ENCODE data around the gene TREM1. TPM values are rescaled to one million over a fixed set of nuclear protein-coding genes. Genes with fewer than 3 reads are reported as not detected.

The TREM1 gene
- total RNA-seq, 2 donors from 2014 or later: not detected

GRCh38 chr6:41332842-41333736 lies 46.6 kb upstream of the TREM1 start:
- WGBS, 2 donors: 53 to 66% methylated on average over 3 to 4 of the region's 4 CpGs
- H3K9me3 ChIP-seq: no peaks in the 10 kb centered on the region
- H3K4me1 ChIP-seq: no peaks in the 10 kb centered on the region
- no peak overlapping the region for H3K4me3 ChIP-seq
- no peak overlapping the region for H3K27ac ChIP-seq
- DNase-seq: no peak
- intact Hi-C loops (cut with DNase I): no loop called here
- ATAC-seq: no peak
- TF ChIP-seq POLR2A (IDR thresholded peaks at IDR 0.05) (no peak), CTCF (IDR thresholded peaks at IDR 0.05) (no peak)
- H3K36me3 ChIP-seq (replicated peaks in 1 of 2; ENCODE audit: insufficient read depth in 1 of 2, low read depth in 2 of 2): no peaks in the 10 kb centered on the region
- H3K27me3 ChIP-seq: peaks cover 0 to 3% of the 10 kb centered on the region in 2 donors

- intact Hi-C loops (cut with DNase I): no loop called here
- Histone ChIP-seq H3K4me3 (no peak overlapping the region), H3K27me3 (peaks cover 0 to 8% of the 10 kb centered on the region in 2 donors), H3K27ac (no peak overlapping the region), H3K9me3 (no peaks in the 10 kb centered on the region), H3K36me3 (replicated peaks in 1 of 2; ENCODE audit: insufficient read depth in 1 of 2, low read depth in 2 of 2) (no peaks in the 10 kb centered on the region), H3K4me1 (no peaks in the 10 kb centered on the region)
- ATAC-seq: no peak
- WGBS, 2 donors: 64 to 71% methylated on average over 8 of the region's 8 CpGs
- DNase-seq: no peak
- TF ChIP-seq CTCF (IDR thresholded peaks at IDR 0.05): no peak
- TF ChIP-seq POLR2A (IDR thresholded peaks at IDR 0.05): no peak
These were observed 45.8 kb upstream of the TREM1 start for GRCh38 chr6:41332241-41332640.

DNA sequence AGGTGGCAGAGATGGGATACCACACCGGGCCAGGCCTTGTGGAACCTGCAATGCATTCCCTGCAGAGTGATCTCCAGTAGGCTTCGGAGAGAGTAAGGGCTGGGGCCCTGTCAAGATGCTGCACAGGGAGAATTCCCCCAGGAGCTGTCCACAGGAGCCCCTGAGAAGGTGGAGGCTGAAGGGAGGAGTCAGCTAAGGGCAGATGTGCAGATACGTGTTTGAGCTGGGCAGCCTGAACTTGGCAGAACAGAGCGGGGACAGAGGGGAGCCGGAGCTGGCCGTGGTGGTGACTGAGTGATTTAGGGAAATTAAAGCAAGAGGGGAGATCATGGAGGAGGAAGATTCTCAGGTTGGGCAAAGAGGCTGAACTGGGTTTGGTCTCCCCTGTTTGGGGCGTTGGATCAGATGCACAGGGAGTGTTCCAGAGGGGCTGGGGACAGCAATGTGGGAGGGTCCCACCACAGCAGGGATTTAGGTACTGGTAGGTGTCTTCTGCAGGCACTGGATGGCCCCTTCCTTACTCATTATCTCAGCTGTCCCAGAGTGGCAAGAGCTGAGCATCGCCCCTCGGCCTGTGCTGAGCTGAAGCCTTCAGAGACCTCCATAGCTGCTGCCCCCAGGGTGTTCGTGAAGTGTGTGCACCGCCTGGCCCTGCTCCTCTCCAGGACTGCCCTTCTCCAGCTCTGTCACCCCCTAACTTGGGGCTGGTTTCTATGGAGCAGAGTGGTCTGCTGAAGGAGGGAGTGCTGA lies 45.1 kb upstream of the TREM1 start:
- Histone ChIP-seq H3K4me1 (no peaks in the 10 kb centered on the region), H3K4me3 (no peak overlapping the region), H3K9me3 (no peaks in the 10 kb centered on the region), H3K27me3 (peaks cover 0 to 8% of the 10 kb centered on the region in 2 donors), H3K27ac (no peak overlapping the region), H3K36me3 (replicated peaks in 1 of 2; ENCODE audit: insufficient read depth in 1 of 2, low read depth in 2 of 2) (no peaks in the 10 kb centered on the region)
- no peak for TF ChIP-seq CTCF (IDR thresholded peaks at IDR 0.05)
- TF ChIP-seq POLR2A (IDR thresholded peaks at IDR 0.05): no peak
- 83 to 87% methylated on average over 9 to 10 of the region's 11 CpGs for WGBS, 2 donors
- ATAC-seq: no peak
- no peak for DNase-seq
- intact Hi-C loops (cut with DNase I): no loop called here

GRCh38 chr6:41327177-41327576 lies 40.7 kb upstream of the TREM1 start:
- Histone ChIP-seq H3K9me3 (no peaks in the 10 kb centered on the region), H3K27ac (no peak overlapping the region), H3K4me3 (no peak overlapping the region), H3K36me3 (replicated peaks in 1 of 2; ENCODE audit: insufficient read depth in 1 of 2, low read depth in 2 of 2) (no peaks in the 10 kb centered on the region), H3K27me3 (peaks cover 0 to 5% of the 10 kb centered on the region in 2 donors), H3K4me1 (no peaks in the 10 kb centered on the region)
- ATAC-seq (no peak), DNase-seq (no peak)
- intact Hi-C loops (cut with DNase I): no loop called here
- no peak for TF ChIP-seq POLR2A (IDR thresholded peaks at IDR 0.05)
- no peak for TF ChIP-seq CTCF (IDR thresholded peaks at IDR 0.05)
- 54 to 69% methylated on average over 2 of the region's 2 CpGs for WGBS, 2 donors
